Measurements from ENCODE around the gene TAAR1. TPM values are rescaled to one million over a fixed set of nuclear protein-coding genes. Genes with fewer than 3 reads are reported as not detected.

TAAR1 gene
- total and polyA plus RNA-seq, 9 donors, result 0.28 TPM; not detected in 8

DNA sequence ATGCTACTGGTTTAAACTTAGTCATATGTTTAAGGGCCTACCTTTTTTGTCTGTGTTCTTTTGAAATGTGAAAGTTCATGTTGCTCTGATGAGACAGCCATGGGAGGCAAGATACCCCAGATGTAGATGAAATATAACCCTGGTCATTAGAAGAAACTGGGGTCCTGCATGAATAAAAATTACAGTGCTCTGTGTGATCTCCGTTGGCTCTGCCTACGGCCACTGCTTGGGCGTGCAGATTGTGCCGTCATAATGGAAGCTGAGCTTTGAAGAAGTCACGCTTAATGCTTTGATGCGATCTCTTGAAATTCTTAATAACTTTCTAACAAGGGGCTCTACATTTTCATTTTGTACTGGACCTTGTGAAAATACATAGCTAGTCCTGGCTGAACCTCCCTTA lies 34.8 kb downstream of the TAAR1 start, which contains the start of gene TAAR2:
Gene TAAR2 (minus strand): TSS at position 101 of the 400 bp plus-strand sequence. CDS start 0 bp downstream, at position 101.
- 91 to 96% (median 96%) methylated on average over 6 of the region's 6 CpGs for WGBS, 3 donors

DNA sequence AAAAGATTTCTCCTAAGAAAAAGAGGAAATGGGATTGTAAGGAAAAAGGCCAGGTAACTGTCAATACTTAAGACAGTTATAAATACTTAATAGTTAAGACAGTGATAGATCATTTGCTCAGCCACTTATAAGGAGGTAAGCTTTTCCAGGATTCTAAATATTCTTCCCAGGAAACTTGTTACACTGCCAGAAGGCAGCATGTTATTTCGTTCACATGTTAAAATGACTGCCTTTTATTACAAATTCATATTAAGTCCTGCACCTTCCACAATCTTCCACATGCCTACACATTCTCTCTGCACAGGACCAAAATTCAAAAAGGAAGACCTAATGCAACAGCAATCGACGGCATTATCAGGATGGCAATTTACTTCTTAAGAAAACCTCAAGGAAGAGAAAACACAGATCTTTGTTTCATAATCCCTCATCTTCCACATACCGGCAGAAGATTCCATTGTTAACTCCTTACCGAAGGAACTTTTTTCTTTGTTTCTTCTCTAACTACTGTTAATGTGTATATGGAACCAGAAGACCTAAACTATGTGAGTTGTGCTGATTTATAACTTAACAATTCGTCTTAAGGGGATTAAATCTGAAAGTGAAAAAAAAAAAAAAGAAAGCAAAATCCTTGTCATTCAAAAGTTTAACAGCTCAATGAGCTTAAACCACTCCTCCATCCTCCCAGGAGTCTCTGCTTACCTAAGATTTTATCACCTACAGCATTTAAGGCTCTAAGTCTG lies 35.7 kb downstream of the TAAR1 start:
- H3K4me3 ChIP-seq, result no peak overlapping the region
- intact Hi-C loops (cut with DNase I), result no loop called here
- H3K27ac ChIP-seq, result no peak overlapping the region
- 34 to 36% (median 35%) methylated on average over 6 of the region's 6 CpGs for WGBS, 3 donors
- DNase-seq, result no peak
- TF ChIP-seq POLR2A (IDR thresholded peaks at IDR 0.05) (no peak), EP300 (IDR thresholded peaks at IDR 0.05) (no peak)
- TF ChIP-seq, protein P1, sequence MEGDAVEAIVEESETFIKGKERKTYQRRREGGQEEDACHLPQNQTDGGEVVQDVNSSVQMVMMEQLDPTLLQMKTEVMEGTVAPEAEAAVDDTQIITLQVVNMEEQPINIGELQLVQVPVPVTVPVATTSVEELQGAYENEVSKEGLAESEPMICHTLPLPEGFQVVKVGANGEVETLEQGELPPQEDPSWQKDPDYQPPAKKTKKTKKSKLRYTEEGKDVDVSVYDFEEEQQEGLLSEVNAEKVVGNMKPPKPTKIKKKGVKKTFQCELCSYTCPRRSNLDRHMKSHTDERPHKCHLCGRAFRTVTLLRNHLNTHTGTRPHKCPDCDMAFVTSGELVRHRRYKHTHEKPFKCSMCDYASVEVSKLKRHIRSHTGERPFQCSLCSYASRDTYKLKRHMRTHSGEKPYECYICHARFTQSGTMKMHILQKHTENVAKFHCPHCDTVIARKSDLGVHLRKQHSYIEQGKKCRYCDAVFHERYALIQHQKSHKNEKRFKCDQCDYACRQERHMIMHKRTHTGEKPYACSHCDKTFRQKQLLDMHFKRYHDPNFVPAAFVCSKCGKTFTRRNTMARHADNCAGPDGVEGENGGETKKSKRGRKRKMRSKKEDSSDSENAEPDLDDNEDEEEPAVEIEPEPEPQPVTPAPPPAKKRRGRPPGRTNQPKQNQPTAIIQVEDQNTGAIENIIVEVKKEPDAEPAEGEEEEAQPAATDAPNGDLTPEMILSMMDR (IDR thresholded peaks at IDR 0.05), result no peak
- H3K4me1 ChIP-seq (ENCODE audit: insufficient read depth), result no peaks in the 10 kb centered on the region
- H3K36me3 ChIP-seq, result no peaks in the 10 kb centered on the region
- no peaks in the 10 kb centered on the region for H3K27me3 ChIP-seq
- no peaks in the 10 kb centered on the region for H3K9me3 ChIP-seq

More for the DNA sequence above, 34.8 kb downstream of the TAAR1 start, which contains the start of gene TAAR2:
- intact Hi-C loops (cut with DNase I), result no loop called here
- no peak for DNase-seq
- Histone ChIP-seq H3K27me3 (no peaks in the 10 kb centered on the region), H3K27ac (no peak within 1 kb of the TSS), H3K36me3 (no peaks in the 10 kb centered on the region), H3K4me3 (no peak within 1 kb of the TSS), H3K4me1 (ENCODE audit: insufficient read depth) (no peaks in the 10 kb centered on the region), H3K9me3 (no peaks in the 10 kb centered on the region)
- TF ChIP-seq, protein P1 (IDR thresholded peaks at IDR 0.05), result no peak
- TF ChIP-seq EP300 (IDR thresholded peaks at IDR 0.05) (no peak), POLR2A (IDR thresholded peaks at IDR 0.05) (no peak)

DNA sequence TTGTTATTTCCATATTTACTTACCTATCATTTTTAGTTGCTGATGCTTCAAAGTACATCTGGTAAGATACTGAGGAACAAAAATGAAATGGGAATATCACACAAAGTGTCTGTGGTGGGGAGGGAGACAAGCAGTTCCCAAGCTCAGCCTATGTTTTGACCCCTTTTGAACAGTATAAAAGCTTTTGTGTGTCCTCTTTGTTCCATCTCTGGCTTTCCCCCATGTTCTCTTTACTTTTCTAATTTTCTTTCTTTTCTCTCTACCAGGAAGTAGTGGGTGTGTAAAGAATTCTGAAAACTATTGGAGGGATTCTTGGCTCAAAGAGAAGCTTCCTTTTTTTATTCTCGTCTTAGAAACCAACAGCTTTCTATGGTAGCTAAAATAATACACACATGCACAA lies 42.3 kb downstream of the TAAR1 start:
- intact Hi-C loops (cut with DNase I), result no loop called here
- no peak for DNase-seq
- Histone ChIP-seq H3K27me3 (no peaks in the 10 kb centered on the region), H3K4me1 (ENCODE audit: insufficient read depth) (no peaks in the 10 kb centered on the region), H3K4me3 (no peak overlapping the region), H3K9me3 (no peaks in the 10 kb centered on the region), H3K27ac (no peak overlapping the region), H3K36me3 (no peaks in the 10 kb centered on the region)
- TF ChIP-seq, protein P1 (IDR thresholded peaks at IDR 0.05), result no peak
- no peak for TF ChIP-seq POLR2A (IDR thresholded peaks at IDR 0.05)
- no peak for TF ChIP-seq EP300 (IDR thresholded peaks at IDR 0.05)
- WGBS, 3 donors, result 8 to 17% (median 8%) methylated on average over 1 of the region's 1 CpG

GRCh38 chr6:132614554-132614953 lies 44.4 kb downstream of the TAAR1 start:
- TF ChIP-seq EP300 (IDR thresholded peaks at IDR 0.05) (no peak), POLR2A (IDR thresholded peaks at IDR 0.05) (no peak)
- TF ChIP-seq, protein P1 (IDR thresholded peaks at IDR 0.05), result no peak
- 74 to 83% (median 83%) methylated on average over 7 of the region's 7 CpGs for WGBS, 3 donors
- intact Hi-C loops (cut with DNase I), result no loop called here
- no peaks in the 10 kb centered on the region for H3K4me1 ChIP-seq (ENCODE audit: insufficient read depth)
- no peaks in the 10 kb centered on the region for H3K36me3 ChIP-seq
- no peaks in the 10 kb centered on the region for H3K27me3 ChIP-seq
- H3K27ac ChIP-seq, result no peak overlapping the region
- H3K4me3 ChIP-seq, result no peak overlapping the region
- DNase-seq, result no peak
- H3K9me3 ChIP-seq, result no peaks in the 10 kb centered on the region
